ENCODE data around the gene DKC1. TPM values are rescaled to one million over a fixed set of nuclear protein-coding genes. Genes with fewer than 3 reads are reported as not detected.
"Not testable (repeated sequence)": the region's sequence is repeated elsewhere in the genome, so short reads cannot be mapped to it uniquely, and the experiment has no call there.

The DKC1 gene
- polyA plus RNA-seq, 3 donors: 14.1 to 21.6 (median 17.0) TPM

DNA sequence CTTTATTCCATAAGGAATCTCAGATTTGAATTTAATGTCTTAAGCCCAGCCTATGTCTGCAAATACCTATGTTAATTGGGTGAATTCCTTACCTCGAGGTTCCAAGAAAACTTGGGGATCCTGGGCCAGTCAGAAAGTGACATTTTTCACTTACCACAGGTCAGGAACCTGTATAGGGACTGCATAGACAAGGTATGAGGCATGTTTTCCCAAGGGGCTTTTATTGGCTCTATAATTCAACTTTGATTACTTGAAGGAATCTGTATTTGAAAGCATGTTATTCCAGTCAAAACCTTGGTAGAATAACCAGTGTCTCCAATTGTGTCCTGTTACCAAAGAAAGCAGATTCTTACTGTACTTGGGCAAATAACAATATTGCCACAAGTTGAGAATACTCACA lies 51.1 kb downstream of the DKC1 start:
- Histone ChIP-seq H3K4me1 (ENCODE audit: control insufficient read depth in 1 of 2, insufficient read depth in 2 of 2, low read length in 2 of 2) (no peaks in the 10 kb centered on the region), H3K9ac (ENCODE audit: insufficient read depth, low read length, poor library complexity, severe bottlenecking) (no peak overlapping the region), H2AFZ (ENCODE audit: insufficient read depth, low read depth, low read length, poor library complexity, severe bottlenecking) (no peak overlapping the region), H3K9me3 (replicated peaks in 1 of 2; ENCODE audit: control insufficient read depth in 1 of 2, insufficient read depth in 1 of 2, low read length in 2 of 2) (no peaks in the 10 kb centered on the region), H3K4me2 (replicated peaks; ENCODE audit: extremely low read depth, low read length, poor library complexity, severe bottlenecking) (no peak overlapping the region), H3K4me3 (replicated peaks in 1 of 3; ENCODE audit: low read depth in 2 of 3, low read length in 3 of 3) (no peak overlapping the region), H3K79me2 (ENCODE audit: insufficient read depth, low read length) (no peaks in the 10 kb centered on the region), H3K27me3 (ENCODE audit: control insufficient read depth in 2 of 2, insufficient read depth in 2 of 2, low read length in 2 of 2) (no peaks in the 10 kb centered on the region), H3K27ac (ENCODE audit: low read depth in 1 of 2, low read length in 2 of 2) (no peak overlapping the region), H3K36me3 (replicated peaks in 1 of 2; ENCODE audit: control insufficient read depth in 1 of 2, insufficient read depth in 2 of 2, low read length in 2 of 2) (no peaks in the 10 kb centered on the region), H4K20me1 (ENCODE audit: insufficient read depth, low read length) (no peaks in the 10 kb centered on the region)
- H3K36me3 Mint-ChIP-seq: no peaks in the 10 kb centered on the region
- DNase-seq: no peak
- WGBS (ENCODE audit: insufficient coverage): no CpG with 5 or more reads among the region's 1 CpG
- no peak overlapping the region for H3K4me3 Mint-ChIP-seq
- TF ChIP-seq, protein P1, sequence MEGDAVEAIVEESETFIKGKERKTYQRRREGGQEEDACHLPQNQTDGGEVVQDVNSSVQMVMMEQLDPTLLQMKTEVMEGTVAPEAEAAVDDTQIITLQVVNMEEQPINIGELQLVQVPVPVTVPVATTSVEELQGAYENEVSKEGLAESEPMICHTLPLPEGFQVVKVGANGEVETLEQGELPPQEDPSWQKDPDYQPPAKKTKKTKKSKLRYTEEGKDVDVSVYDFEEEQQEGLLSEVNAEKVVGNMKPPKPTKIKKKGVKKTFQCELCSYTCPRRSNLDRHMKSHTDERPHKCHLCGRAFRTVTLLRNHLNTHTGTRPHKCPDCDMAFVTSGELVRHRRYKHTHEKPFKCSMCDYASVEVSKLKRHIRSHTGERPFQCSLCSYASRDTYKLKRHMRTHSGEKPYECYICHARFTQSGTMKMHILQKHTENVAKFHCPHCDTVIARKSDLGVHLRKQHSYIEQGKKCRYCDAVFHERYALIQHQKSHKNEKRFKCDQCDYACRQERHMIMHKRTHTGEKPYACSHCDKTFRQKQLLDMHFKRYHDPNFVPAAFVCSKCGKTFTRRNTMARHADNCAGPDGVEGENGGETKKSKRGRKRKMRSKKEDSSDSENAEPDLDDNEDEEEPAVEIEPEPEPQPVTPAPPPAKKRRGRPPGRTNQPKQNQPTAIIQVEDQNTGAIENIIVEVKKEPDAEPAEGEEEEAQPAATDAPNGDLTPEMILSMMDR (IDR thresholded peaks at IDR 0.05): no peak
- H3K4me1 Mint-ChIP-seq: no peaks in the 10 kb centered on the region
- intact Hi-C loops (cut with micrococcal nuclease): no loop called here
- H3K9me3 Mint-ChIP-seq: peaks cover 0 to 10% (median 5%) of the 10 kb centered on the region in 7 donors
- H3K27ac Mint-ChIP-seq: no peak overlapping the region
- H3K27me3 Mint-ChIP-seq (ENCODE audit: low read depth in 3 of 3): no peaks in the 10 kb centered on the region

DNA sequence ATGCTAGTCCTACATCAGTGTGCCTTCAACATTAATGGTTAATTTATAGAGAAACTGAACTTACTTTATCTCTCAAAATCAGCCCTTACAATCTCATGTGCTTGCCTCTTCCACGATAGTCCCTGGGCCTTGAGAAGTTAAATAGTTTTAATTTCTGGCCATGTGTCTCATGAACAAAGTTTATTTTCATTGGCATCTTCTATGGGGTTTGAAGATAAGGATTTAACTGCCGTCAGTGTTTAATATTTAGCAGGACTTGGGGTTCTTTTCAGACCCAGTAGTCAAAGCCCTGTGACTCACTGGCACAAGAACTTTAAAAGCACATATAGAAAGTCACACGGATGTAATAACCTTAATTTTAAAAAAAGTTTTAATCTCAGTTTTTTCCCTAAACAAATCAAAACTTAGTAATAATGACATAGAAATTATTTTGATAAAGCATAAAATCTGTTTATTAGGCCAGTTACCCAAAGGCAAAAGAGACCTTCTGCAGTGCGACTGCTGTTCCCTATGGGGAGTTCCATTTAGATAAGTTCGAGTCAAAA lies 52.7 kb downstream of the DKC1 start:
- no peaks in the 10 kb centered on the region for H4K20me1 ChIP-seq (ENCODE audit: insufficient read depth, low read length)
- DNase-seq: no peak
- peaks cover 0 to 8% (median 6%) of the 10 kb centered on the region in 7 donors for H3K9me3 Mint-ChIP-seq
- TF ChIP-seq, protein P1 (IDR thresholded peaks at IDR 0.05): no peak
- H3K4me1 Mint-ChIP-seq: no peaks in the 10 kb centered on the region
- H2AFZ ChIP-seq (ENCODE audit: insufficient read depth, low read depth, low read length, poor library complexity, severe bottlenecking): no peak overlapping the region
- H3K4me3 ChIP-seq (replicated peaks in 1 of 3; ENCODE audit: low read depth in 2 of 3, low read length in 3 of 3): no peak overlapping the region
- no peak overlapping the region for H3K4me3 Mint-ChIP-seq
- H3K9ac ChIP-seq (ENCODE audit: insufficient read depth, low read length, poor library complexity, severe bottlenecking): no peak overlapping the region
- no peaks in the 10 kb centered on the region for H3K79me2 ChIP-seq (ENCODE audit: insufficient read depth, low read length)
- no peaks in the 10 kb centered on the region for H3K9me3 ChIP-seq (replicated peaks in 1 of 2; ENCODE audit: control insufficient read depth in 1 of 2, insufficient read depth in 1 of 2, low read length in 2 of 2)
- H3K36me3 Mint-ChIP-seq: no peaks in the 10 kb centered on the region
- no peak overlapping the region for H3K4me2 ChIP-seq (replicated peaks; ENCODE audit: extremely low read depth, low read length, poor library complexity, severe bottlenecking)
- intact Hi-C loops (cut with micrococcal nuclease): no loop called here
- H3K36me3 ChIP-seq (replicated peaks in 1 of 2; ENCODE audit: control insufficient read depth in 1 of 2, insufficient read depth in 2 of 2, low read length in 2 of 2): no peaks in the 10 kb centered on the region
- H3K4me1 ChIP-seq (ENCODE audit: control insufficient read depth in 1 of 2, insufficient read depth in 2 of 2, low read length in 2 of 2): no peaks in the 10 kb centered on the region
- H3K27ac Mint-ChIP-seq: no peak overlapping the region
- no CpG with 5 or more reads among the region's 5 CpGs for WGBS (ENCODE audit: insufficient coverage)
- H3K27me3 ChIP-seq (ENCODE audit: control insufficient read depth in 2 of 2, insufficient read depth in 2 of 2, low read length in 2 of 2): no peaks in the 10 kb centered on the region
- no peaks in the 10 kb centered on the region for H3K27me3 Mint-ChIP-seq (ENCODE audit: low read depth in 3 of 3)
- H3K27ac ChIP-seq (ENCODE audit: low read depth in 1 of 2, low read length in 2 of 2): no peak overlapping the region

DNA sequence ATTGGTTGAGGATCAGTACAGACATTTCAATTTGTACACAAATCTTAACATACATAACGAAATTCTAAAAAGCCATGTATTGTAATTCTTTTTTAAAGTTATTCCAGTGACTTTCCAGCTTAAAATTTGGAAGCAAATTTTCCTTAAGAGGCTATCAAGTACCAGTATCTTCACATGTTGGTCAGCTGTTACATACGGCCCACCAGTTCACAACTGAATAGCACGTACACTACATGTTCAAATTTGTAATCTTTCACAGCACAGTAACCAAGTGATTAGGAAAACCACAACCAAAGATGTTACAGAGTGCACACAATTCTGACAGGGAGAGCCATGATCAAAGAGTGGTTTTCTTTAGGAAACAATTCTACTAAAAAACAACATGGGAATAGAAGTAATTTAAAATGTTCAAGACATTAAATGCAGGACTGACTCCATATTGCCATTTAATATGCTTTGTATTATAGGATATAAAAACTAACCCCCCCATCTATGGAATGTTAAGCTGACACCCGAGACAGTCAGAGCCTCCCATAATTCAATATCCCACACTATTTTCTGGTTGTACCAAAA lies 53.7 kb downstream of the DKC1 start:
- H3K79me2 ChIP-seq (ENCODE audit: insufficient read depth, low read length); H3K9ac ChIP-seq (ENCODE audit: insufficient read depth, low read length, poor library complexity, severe bottlenecking); H3K4me3 Mint-ChIP-seq; H3K9me3 ChIP-seq (replicated peaks in 1 of 2; ENCODE audit: control insufficient read depth in 1 of 2, insufficient read depth in 1 of 2, low read length in 2 of 2); H3K36me3 Mint-ChIP-seq; H3K27me3 ChIP-seq (ENCODE audit: control insufficient read depth in 2 of 2, insufficient read depth in 2 of 2, low read length in 2 of 2); H3K36me3 ChIP-seq (replicated peaks in 1 of 2; ENCODE audit: control insufficient read depth in 1 of 2, insufficient read depth in 2 of 2, low read length in 2 of 2); H3K4me2 ChIP-seq (replicated peaks; ENCODE audit: extremely low read depth, low read length, poor library complexity, severe bottlenecking); H3K27ac ChIP-seq (ENCODE audit: low read depth in 1 of 2, low read length in 2 of 2); H2AFZ ChIP-seq (ENCODE audit: insufficient read depth, low read depth, low read length, poor library complexity, severe bottlenecking); H3K27me3 Mint-ChIP-seq (ENCODE audit: low read depth in 3 of 3); H4K20me1 ChIP-seq (ENCODE audit: insufficient read depth, low read length); H3K27ac Mint-ChIP-seq; H3K4me1 Mint-ChIP-seq; DNase-seq; H3K4me1 ChIP-seq (ENCODE audit: control insufficient read depth in 1 of 2, insufficient read depth in 2 of 2, low read length in 2 of 2); H3K9me3 Mint-ChIP-seq; intact Hi-C loops (cut with micrococcal nuclease); H3K4me3 ChIP-seq (replicated peaks in 1 of 3; ENCODE audit: low read depth in 2 of 3, low read length in 3 of 3): not testable (repeated sequence)
- no CpG with 5 or more reads among the region's 4 CpGs for WGBS (ENCODE audit: insufficient coverage)

All from CD14-positive monocyte (primary cell).